Measurements from ENCODE around the gene MAP3K20. TPM values are rescaled to one million over a fixed set of nuclear protein-coding genes. Genes with fewer than 3 reads are reported as not detected.
A peak's percentile ranks its signal among the peaks of the same experiment; 100 is the strongest.
"Not testable (repeated sequence)": the region's sequence is repeated elsewhere in the genome, so short reads cannot be mapped to it uniquely, and the experiment has no call there.

The MAP3K20 gene
- 429 TPM for total RNA-seq
- long read RNA-seq, full-length matches to known transcripts = 454 of 790 reads
- long read RNA-seq, partial matches to known transcripts = 62 of 790 reads
- long read RNA-seq, other reads (novel, unspliced or antisense) = 274 of 790 reads

GRCh38 chr2:173075781-173076580 lies at the start of gene MAP3K20:
Gene MAP3K20 (plus strand): TSS chr2:173075846. CDS start chr2:173091032, 15,186 bp downstream.
- intact Hi-C loops (cut with micrococcal nuclease) = no loop called here
- peak; percentile 89 for DNase-seq
- ATAC-seq = peak; percentile 83

GRCh38 chr2:173026479-173026878 lies 49.2 kb upstream of the MAP3K20 start:
- intact Hi-C loops (cut with micrococcal nuclease) = loop anchor here (2.0 kb wide), 1 partner anchor 184 kb away; no protein-coding TSS in a partner anchor
- ATAC-seq (no peak), DNase-seq (no peak)

- DNase-seq (peak; percentile 66), ATAC-seq (peak; percentile 88)
- intact Hi-C loops (cut with micrococcal nuclease) = loop anchor here (2.0 kb wide), 1 partner anchor 183 kb away; no protein-coding TSS in a partner anchor
Measured at GRCh38 chr2:173027181-173028128, 48.2 kb upstream of the MAP3K20 start.

GRCh38 chr2:173028141-173028540 lies 47.5 kb upstream of the MAP3K20 start:
- ATAC-seq (peak; percentile 69), DNase-seq (no peak)
- intact Hi-C loops (cut with micrococcal nuclease) = no loop called here

GRCh38 chr2:173028671-173029070 lies 47.0 kb upstream of the MAP3K20 start:
- ATAC-seq (no peak), DNase-seq (no peak)
- intact Hi-C loops (cut with micrococcal nuclease) = no loop called here

- intact Hi-C loops (cut with micrococcal nuclease) = loop anchor here (5.0 kb wide), 1 partner anchor 41 kb away; no protein-coding TSS in a partner anchor
- no peak for ATAC-seq
Measured at GRCh38 chr2:173030561-173031490, 44.8 kb upstream of the MAP3K20 start.

GRCh38 chr2:173032032-173032431 lies 43.6 kb upstream of the MAP3K20 start:
- intact Hi-C loops (cut with micrococcal nuclease) = loop anchor here (5.0 kb wide), 1 partner anchor 40 kb away; no protein-coding TSS in a partner anchor
- no peak for ATAC-seq
- DNase-seq = no peak

More at GRCh38 chr2:173030561-173031490, 44.8 kb upstream of the MAP3K20 start:
- DNase-seq = no peak

GRCh38 chr2:173033084-173033483 lies 42.6 kb upstream of the MAP3K20 start:
- ATAC-seq = no peak
- intact Hi-C loops (cut with micrococcal nuclease) = loop anchor here (5.0 kb wide), 1 partner anchor 39 kb away; no protein-coding TSS in a partner anchor
- DNase-seq = no peak

- intact Hi-C loops (cut with micrococcal nuclease) = loop anchor here (5.0 kb wide), 1 partner anchor 38 kb away; no protein-coding TSS in a partner anchor
- peak; percentile 14 for ATAC-seq
Measured at GRCh38 chr2:173034143-173034542, 41.5 kb upstream of the MAP3K20 start.

GRCh38 chr2:173037245-173038120 lies 38.2 kb upstream of the MAP3K20 start:
- DNase-seq (peak; percentile 63), ATAC-seq (peak; percentile 88)
- intact Hi-C loops (cut with micrococcal nuclease) = no loop called here

More at GRCh38 chr2:173034143-173034542, 41.5 kb upstream of the MAP3K20 start:
- DNase-seq = peak; percentile 41

GRCh38 chr2:173038257-173038656 lies 37.4 kb upstream of the MAP3K20 start:
- intact Hi-C loops (cut with micrococcal nuclease); ATAC-seq; DNase-seq: not testable (repeated sequence)

- intact Hi-C loops (cut with micrococcal nuclease) = no loop called here
- DNase-seq (no peak), ATAC-seq (no peak)
Measured at GRCh38 chr2:173040729-173041128, 34.9 kb upstream of the MAP3K20 start.

- intact Hi-C loops (cut with micrococcal nuclease) = no loop called here
- ATAC-seq (peak; percentile 87), DNase-seq (peak; percentile 70)
Measured at GRCh38 chr2:173043476-173043875, 32.2 kb upstream of the MAP3K20 start.

GRCh38 chr2:173043897-173044519 lies 31.6 kb upstream of the MAP3K20 start:
- peak; percentile 15 for ATAC-seq
- intact Hi-C loops (cut with micrococcal nuclease) = no loop called here
- no peak for DNase-seq

- DNase-seq (no peak), ATAC-seq (no peak)
- intact Hi-C loops (cut with micrococcal nuclease) = no loop called here
Measured at GRCh38 chr2:173044686-173045085, 31.0 kb upstream of the MAP3K20 start.

- ATAC-seq (no peak), DNase-seq (no peak)
- intact Hi-C loops (cut with micrococcal nuclease) = no loop called here
Measured at GRCh38 chr2:173045181-173045580, 30.5 kb upstream of the MAP3K20 start.

- intact Hi-C loops (cut with micrococcal nuclease) = no loop called here
- peak; percentile 30 for ATAC-seq
- DNase-seq = no peak
Measured at GRCh38 chr2:173048522-173048896, 27.1 kb upstream of the MAP3K20 start.

Measured in left ventricle myocardium superior (tissue), 1 donor.